Calu3 (cell line): ENCODE measurements around the gene SEMA6D. TPM values are rescaled to one million over a fixed set of nuclear protein-coding genes. Genes with fewer than 3 reads are reported as not detected.

ENCODE experiments used
- BruUV-seq: library from RNA; stranded (reverse); fragments of 400-500 nt; replicated peaks from 2 replicates; lab custom pipeline; 2021; lab: Mats Ljungman, UMichigan
- CTCF ChIA-PET: fragments of 300-600 bp; sonication (Branson Sonifier 250); formaldehyde crosslinking; loops from one replicate; lab custom pipeline; 2022; ENCODE audit warnings: antibody characterized with exemption; lab: Charles Lee
- DNase-seq: peaks from one replicate; pipeline ENCODE4 v3.0.0; 2022
- H3K27ac Mint-ChIP-seq: one replicate; pipeline ENCODE4 v1.8.0; 2022; ENCODE audit warnings: mixed read lengths; ENCODE audit not compliant: unreplicated experiment
- H3K27me3 Mint-ChIP-seq: one replicate; pipeline ENCODE4 v1.8.0; 2022; ENCODE audit warnings: mixed read lengths; ENCODE audit not compliant: unreplicated experiment
- H3K36me3 Mint-ChIP-seq: one replicate; pipeline ENCODE4 v1.8.0; 2022; ENCODE audit warnings: mild to moderate bottlenecking, moderate library complexity, mixed read lengths; ENCODE audit not compliant: insufficient read depth, unreplicated experiment
- H3K4me1 Mint-ChIP-seq: one replicate; pipeline ENCODE4 v1.8.0; 2022; ENCODE audit warnings: mild to moderate bottlenecking, low read depth, mixed read lengths; ENCODE audit not compliant: unreplicated experiment
- H3K4me3 Mint-ChIP-seq: one replicate; pipeline ENCODE4 v1.8.0; 2022; ENCODE audit warnings: mild to moderate bottlenecking, low read depth, moderate library complexity, mixed read lengths; ENCODE audit not compliant: unreplicated experiment
- H3K9me3 Mint-ChIP-seq: one replicate; pipeline ENCODE4 v1.8.0; 2022; ENCODE audit warnings: low read depth, mixed read lengths; ENCODE audit not compliant: unreplicated experiment
- intact Hi-C: fragments of 100-400 bp; cut with micrococcal nuclease; formaldehyde crosslinking; loops from one replicate; pipeline ENCODE4 v1.10.0; 2022; ENCODE audit not compliant: unreplicated experiment
- total RNA-seq: library from RNA; stranded (reverse); gene quantifications from 2 replicates; pipeline ENCODE4 v1.2.3, GENCODE V29; 2022
- TF ChIP-seq, protein P1 (sequence below): fragments of 200-600 bp; IDR thresholded peaks from one replicate; pipeline ENCODE4 v1.8.0; 2022; ENCODE audit warnings: antibody characterized with exemption; ENCODE audit not compliant: unreplicated experiment

SEMA6D gene
- total RNA-seq, 1 experiment from 2014 or later, result not detected

DNA sequence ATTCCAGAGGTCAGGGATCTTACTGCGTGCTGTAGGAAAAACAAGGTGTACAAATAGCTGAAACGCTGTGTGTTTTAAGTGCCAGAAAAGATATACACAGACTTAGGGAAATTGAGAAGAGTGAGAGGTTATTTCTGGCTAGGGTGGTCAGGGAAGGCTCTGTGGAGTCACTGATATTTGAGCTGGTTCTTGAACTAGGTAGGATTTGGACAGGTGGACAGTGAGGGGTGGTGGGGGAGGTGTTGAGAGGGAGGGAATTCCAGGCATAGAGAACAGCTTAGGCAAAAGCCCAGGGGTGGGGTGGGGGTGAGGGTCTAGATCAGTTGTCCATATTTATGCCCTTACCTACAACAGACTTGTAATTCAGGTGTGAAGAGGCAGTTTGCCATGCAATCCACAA is 7.0 kb downstream of the SEMA6D start:
- H3K27me3 Mint-ChIP-seq, result no peaks in the 10 kb centered on the region
- no TSS peak for BruUV-seq

DNA sequence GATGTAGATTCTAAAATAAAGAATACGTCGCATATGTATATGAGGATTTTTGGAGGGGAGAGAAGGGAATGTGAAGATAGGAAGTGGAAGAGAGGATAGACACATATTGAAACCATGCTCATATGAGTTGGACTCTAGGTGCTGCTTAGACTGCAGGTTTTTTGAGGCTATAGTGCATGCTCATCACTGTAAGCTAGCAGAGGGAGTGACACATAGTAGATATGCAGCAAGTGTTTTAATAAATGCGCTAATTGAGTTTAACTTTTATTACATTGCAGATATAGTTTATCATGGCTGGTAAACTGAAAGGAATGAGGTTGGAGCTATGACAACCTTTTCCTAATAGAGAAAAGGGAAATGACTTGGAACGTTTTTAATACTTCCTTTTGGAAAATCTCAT is 7.7 kb downstream of the SEMA6D start:
- CTCF ChIA-PET, result no interaction called here
- intact Hi-C loops, result no loop called here
- TF ChIP-seq, protein P1, sequence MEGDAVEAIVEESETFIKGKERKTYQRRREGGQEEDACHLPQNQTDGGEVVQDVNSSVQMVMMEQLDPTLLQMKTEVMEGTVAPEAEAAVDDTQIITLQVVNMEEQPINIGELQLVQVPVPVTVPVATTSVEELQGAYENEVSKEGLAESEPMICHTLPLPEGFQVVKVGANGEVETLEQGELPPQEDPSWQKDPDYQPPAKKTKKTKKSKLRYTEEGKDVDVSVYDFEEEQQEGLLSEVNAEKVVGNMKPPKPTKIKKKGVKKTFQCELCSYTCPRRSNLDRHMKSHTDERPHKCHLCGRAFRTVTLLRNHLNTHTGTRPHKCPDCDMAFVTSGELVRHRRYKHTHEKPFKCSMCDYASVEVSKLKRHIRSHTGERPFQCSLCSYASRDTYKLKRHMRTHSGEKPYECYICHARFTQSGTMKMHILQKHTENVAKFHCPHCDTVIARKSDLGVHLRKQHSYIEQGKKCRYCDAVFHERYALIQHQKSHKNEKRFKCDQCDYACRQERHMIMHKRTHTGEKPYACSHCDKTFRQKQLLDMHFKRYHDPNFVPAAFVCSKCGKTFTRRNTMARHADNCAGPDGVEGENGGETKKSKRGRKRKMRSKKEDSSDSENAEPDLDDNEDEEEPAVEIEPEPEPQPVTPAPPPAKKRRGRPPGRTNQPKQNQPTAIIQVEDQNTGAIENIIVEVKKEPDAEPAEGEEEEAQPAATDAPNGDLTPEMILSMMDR, result no peak
- Mint-ChIP-seq H3K4me3 (no peak overlapping the region), H3K4me1 (no peaks in the 10 kb centered on the region), H3K9me3 (peaks cover 8% of the 10 kb centered on the region), H3K27me3 (no peaks in the 10 kb centered on the region), H3K27ac (no peak overlapping the region), H3K36me3 (no peaks in the 10 kb centered on the region)
- no TSS peak for BruUV-seq
- DNase-seq, result no peak

More for the DNA sequence above, 7.0 kb downstream of the SEMA6D start:
- TF ChIP-seq, protein P1, result no peak
- no peak for DNase-seq
- Mint-ChIP-seq H3K27ac (no peak overlapping the region), H3K4me3 (no peak overlapping the region), H3K4me1 (no peaks in the 10 kb centered on the region), H3K36me3 (no peaks in the 10 kb centered on the region), H3K9me3 (peaks cover 5% of the 10 kb centered on the region)
- intact Hi-C loops, result no loop called here
- CTCF ChIA-PET, result no interaction called here

DNA sequence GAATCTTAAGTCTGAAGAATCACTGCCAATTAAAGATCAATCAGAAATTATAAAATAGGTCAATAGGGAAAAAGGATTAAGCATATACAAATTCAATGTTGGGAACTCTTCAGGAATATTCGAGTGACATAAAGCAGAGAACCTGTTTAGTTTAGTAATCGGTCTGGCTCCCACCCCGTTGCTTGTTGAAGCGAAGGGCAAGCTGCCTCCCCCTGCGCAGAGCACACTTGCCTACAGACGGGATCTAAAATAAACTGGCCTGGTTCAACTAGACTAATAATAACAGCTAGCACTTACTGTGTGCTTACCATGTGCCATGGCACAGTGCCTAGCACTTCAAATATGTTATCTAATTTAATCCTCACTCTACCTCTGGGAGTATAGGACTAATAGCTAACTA is 8.6 kb downstream of the SEMA6D start:
- Mint-ChIP-seq H3K27me3 (no peaks in the 10 kb centered on the region), H3K36me3 (no peaks in the 10 kb centered on the region), H3K27ac (no peak overlapping the region), H3K4me3 (no peak overlapping the region), H3K9me3 (peaks cover 8% of the 10 kb centered on the region), H3K4me1 (no peaks in the 10 kb centered on the region)
- BruUV-seq, result no TSS peak
- CTCF ChIA-PET, result no interaction called here
- DNase-seq, result no peak
- TF ChIP-seq, protein P1, result no peak
- intact Hi-C loops, result no loop called here

DNA sequence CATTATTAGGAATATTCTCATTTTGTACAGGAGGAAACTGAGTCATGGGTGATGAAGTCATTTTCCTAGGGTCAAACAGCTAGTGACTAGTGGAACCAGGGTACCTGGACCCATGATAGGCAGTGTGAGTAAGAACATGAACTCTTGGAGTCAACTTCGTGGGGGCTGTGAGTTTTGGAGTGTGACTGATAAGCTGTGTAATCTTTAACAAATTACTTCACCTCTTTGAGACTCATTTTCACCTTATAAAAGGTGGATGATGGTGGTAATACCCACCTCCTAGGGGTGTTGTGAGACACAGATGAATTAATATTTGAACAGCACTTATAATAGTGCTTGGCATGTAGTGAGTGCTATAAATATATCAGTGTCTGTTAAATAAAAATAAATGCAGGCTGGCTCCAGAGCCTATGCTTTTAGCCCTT is 9.1 kb downstream of the SEMA6D start:
- TF ChIP-seq, protein P1, result no peak
- CTCF ChIA-PET, result no interaction called here
- no peaks in the 10 kb centered on the region for H3K4me1 Mint-ChIP-seq
- BruUV-seq, result no TSS peak
- no peak for DNase-seq
- H3K4me3 Mint-ChIP-seq, result no peak overlapping the region
- H3K9me3 Mint-ChIP-seq, result peaks cover 8% of the 10 kb centered on the region
- no peak overlapping the region for H3K27ac Mint-ChIP-seq
- no peaks in the 10 kb centered on the region for H3K36me3 Mint-ChIP-seq
- H3K27me3 Mint-ChIP-seq, result no peaks in the 10 kb centered on the region
- intact Hi-C loops, result no loop called here
